GM19328 (cell line): ENCODE measurements around the gene RPS14.

Experiments
- ATAC-seq: cut with Tn5 transposase; IDR thresholded peaks from one replicate; pipeline ENCODE4 v1.9.1; 2021; ENCODE audit warnings: mild to moderate bottlenecking, moderate library complexity; ENCODE audit not compliant: unreplicated experiment

RPS14 gene

GRCh38 chr5:150449517-150450339, at the start of gene RPS14:
Gene RPS14 (minus strand): TSS chr5:150449739. CDS start chr5:150447733, 2,006 bp downstream.
- peak; percentile 90 for ATAC-seq

GRCh38 chr5:150498971-150499370, 49.4 kb upstream of the RPS14 start:
- no peak for ATAC-seq

GRCh38 chr5:150498501-150498900, 49.0 kb upstream of the RPS14 start:
- no peak for ATAC-seq

DNA sequence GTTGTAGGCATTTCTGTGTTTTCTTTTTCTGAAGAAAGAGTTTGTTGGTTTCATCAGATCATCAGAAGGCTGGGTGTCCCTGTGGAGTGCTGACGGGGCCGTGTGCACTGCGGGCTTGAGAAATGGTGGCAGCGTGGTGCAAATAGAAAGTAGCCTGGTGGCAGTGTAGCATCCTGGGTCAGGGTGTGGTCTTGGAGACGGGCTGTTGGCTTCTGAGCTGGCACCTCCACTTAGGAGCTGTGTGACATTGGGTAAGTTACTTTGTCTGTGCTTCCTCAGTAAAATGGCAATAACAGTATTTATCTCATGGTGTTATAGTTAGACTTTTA, 48.4 kb upstream of the RPS14 start:
- ATAC-seq = no peak

DNA sequence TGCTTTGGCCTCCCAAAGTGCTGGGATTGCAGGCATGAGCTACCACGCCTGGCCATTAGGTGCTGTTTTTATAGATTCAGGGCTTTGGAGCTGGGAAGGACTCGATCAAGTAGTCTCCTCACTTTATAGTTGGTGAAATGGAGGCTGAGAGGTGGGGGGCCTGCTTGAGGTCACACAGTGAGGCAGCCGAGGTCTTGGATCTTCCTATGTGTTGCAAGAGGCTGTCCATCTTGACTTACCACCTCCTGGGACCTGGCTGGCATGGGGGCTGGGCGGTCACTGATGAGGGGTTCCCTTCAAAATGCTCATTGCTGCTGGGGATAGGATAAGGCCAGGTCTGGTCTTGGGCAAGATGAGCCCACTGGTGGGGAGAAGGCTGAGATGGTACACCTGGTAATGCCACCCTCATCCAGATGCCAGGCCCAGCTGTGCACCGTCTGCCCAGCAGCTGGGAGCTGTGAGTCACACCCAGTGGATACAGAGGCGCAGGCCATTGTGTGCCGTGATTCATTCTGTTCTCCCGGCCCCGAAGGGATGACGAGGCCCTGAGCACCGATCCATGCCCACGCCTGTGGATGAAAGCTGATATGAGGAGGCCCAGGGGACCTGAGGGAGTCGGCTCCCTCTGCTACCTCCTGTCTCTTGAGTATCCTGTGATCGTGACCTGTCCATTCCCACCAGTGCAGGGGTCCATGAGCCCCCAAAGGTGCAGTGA, 47.9 kb upstream of the RPS14 start:
- ATAC-seq = no peak

DNA sequence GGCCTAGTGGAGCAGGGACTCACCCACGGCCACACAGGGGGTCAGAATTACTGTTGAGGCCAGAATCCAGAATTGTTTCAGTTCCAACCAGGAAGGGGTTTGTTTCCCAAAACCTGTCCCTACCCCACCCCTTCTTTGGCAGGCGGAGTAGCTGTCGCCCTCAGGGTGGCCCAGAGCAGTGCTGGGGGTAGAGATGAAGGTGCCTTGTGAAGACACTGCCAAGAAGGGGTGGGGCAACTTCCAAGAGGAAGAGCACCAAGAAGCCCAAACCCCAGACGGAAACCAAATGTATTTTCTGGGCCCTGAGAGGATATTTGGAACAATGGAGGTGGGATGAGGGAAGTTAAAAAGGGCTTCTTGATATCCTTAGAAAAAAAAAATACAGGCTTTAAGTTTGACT, 47.0 kb upstream of the RPS14 start:
- ATAC-seq = no peak

GRCh38 chr5:150496098-150496497, 46.6 kb upstream of the RPS14 start:
- no peak for ATAC-seq

GRCh38 chr5:150492621-150493020, 43.1 kb upstream of the RPS14 start:
- no peak for ATAC-seq

GRCh38 chr5:150491876-150492275, 42.3 kb upstream of the RPS14 start:
- no peak for ATAC-seq

DNA sequence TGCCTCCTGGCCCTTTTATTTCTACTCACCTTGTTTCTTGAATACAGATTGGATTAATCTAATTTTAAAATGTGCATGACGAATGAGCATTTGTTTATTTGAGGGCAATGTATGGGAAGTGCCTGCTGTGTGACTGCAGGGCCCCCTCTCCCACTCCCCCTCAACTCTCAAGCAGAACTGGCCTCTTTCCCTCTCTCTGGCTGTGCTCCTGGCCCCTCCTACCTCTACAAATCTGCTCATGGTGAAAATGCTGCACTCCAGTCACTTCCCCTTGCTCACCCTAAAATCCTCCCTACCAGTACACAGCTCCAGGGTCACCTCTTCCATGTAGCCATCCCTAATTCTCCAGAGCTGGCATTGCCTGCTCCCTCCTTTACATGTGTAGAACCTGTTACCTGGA, 41.2 kb upstream of the RPS14 start:
- ATAC-seq = no peak

GRCh38 chr5:150490296-150490669, 40.7 kb upstream of the RPS14 start:
- no peak for ATAC-seq

- peak; percentile 71 for ATAC-seq
These were observed 40.1 kb upstream of the RPS14 start for GRCh38 chr5:150489360-150490295.

DNA sequence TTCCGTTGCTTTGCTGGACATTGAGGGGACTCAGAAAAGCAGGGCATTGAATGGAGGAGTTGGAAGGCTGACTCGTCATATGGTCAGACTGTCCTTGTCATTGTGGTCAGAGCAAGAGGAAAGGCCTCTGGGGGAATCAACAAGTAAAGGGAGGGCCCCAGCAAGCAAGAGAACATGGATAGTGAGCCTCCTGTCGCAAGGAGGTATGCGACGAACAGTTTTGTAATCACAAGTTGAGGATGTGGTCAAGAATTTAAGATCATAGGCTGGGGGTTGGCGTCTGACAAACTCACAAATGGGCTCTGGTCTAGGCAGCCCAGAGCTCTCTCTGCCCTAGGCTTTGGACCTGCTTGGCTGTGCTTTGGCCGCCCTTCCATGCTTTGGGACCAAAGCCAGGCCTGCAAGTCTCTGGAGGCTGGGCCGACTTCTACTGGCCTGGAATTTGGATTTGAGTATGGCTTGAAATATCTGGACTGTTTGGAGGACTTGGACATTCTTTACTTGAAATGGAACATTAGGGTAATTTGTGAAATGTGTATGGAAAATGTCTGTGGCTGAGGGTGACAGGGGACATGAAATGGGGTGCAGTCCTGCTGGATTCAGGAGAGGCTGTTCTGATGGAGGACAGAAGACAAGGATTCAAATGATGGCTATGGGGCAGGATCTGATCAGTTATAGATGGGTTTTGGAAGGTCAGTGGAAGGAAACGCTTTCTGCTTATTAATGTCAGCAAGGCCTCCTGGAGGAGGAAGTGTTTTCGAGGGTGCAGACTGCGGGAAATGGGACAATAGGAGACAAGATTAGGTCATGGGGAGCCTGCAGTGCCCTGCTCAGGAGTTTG, 39.2 kb upstream of the RPS14 start:
- no peak for ATAC-seq

DNA sequence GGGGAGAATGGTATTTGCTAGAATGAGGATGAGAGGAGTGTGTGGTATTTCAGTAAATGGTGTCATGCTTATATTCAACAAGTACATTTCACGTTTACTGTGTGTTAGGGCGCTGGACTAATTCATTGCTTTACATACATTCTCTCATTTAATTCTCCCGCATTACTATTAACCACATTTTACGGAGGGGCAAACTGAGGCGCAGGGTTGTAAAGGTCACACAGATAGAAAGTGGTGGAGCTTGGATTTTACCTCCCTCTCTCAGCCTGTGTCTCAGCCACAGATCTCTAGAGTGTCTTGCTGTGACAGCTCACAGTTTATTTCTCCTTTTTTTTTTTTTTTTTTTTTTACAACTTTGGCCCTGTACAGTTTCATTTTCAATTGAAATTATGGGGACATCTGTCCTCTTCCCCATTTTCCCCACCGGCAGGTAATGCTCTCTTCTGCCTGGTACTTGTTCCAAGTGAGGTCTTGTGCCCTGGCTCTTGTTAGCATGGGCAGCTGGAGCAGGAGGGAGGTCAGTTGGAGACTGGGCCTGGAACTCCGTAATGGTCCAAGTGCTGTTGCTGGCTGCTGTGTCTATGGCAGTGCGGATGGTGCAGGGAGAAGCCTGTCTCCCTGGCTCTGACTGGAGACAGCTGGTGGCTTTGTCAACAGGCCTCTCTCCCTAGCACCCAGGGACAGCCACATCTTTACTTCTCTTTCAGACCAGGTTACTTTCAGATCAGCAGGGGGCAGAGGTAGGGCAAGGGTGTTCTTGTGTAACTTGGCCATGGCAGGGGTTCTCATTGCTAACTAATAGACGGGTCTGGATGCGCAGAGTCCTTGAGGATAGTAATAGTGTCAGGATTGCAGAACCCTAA, 37.9 kb upstream of the RPS14 start:
- no peak for ATAC-seq

GRCh38 chr5:150486402-150487198, 37.1 kb upstream of the RPS14 start:
- ATAC-seq = no peak

DNA sequence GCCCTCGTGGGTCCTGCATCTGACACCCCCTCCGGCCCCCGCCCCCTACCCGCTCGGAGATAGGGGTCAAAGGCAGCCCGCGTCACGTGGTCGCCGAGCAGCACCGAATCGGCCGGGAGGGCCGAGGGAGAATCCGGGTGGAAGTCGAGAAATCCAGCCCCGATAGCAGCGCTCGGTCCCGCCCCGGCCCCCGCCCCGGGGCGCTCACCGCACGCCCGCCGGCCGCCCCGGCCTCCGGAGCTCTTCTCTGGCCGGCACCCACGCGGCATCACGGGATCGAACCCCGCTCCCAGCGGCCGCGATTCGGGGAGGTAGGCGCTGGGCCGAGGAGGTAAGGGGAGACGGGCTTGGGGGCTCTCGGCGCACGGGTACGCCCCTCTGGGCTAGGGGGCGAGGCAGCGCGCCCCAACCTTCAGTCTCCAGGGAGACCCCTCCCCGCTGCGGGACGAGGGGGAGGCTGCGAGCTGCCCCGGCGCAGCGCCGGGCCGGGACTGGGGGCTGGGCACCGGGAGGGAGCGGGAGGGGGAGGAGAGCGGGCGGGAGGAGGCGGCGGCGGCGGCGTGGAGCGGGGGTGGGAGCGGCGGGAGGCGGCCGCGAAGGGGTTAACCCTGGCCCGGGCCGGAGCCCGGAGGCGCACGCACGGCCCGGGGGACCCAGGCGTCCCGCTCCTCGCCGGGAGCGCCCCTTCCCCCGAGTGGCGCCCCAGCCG, 36.3 kb upstream of the RPS14 start:
- ATAC-seq = no peak

DNA sequence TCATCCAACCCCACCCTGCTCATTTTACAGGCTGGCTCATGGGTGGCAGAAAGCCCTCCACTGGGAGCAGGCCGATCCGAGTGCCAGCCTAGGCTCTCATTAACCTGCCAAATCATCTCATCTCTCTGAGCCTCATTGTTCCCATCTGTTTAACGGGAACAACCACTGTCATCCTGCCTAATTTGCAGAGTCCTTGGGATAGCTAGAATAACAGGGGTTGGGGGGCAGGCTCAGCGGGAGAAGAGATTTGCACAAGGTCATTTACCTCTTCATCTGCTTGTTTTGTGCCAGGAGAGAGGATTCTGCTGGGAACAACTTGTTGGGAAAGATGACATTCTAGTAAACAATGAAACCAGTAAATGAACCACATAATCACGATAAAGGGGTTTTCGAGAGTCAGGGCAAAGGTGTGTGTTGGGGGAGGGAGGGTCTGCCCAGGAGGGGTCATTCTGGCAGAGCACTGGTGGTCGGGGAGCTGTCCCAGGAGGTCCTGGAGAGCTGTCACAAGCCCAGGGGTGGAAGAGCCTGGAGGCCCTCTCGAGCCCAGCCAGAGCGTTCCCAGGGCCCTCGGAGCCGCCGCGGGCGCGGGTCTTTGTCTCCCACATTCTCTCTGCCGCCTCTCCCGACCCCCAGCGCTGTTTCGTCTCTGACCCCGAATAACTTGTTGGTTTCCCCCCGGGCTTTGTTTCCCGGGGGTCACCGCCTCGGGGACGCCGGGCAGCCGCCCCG, 35.6 kb upstream of the RPS14 start:
- ATAC-seq = no peak
